ENCODE data around the gene OPCML.

The OPCML gene

DNA sequence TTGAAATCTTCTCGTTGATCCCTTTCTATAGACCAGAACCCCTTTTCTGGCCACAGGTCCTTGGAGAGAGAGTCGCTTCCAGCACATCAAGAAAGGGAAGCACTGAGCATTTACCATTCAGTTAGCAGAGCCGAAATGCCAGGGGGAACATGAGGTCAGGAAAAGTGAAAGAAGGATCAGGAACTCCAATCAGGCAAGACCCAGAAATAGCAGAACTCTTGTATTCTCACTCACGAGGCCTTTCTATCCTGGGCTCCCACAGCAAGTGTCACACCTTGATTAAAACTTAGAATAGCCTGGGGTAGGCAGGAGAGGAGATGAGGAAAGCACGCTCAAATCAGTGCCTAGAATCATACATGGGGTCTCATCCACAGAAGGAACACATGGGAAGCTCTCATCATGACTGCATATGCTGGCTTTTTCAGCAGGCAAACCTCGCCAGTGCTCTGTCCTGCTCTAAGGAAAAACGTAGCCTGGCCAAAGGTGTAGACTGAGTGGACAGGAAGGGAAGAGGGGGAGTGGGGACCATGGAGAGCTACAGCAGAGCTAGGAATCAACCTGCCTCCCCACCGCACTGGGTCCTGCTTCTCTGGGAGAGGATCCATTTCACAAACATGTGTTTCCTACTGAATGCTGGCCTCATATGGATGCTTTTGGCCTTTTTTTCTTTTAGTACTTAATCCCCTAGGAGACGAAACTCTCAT is 40.5 kb downstream of the OPCML start:
- TF ChIP-seq, protein P1, sequence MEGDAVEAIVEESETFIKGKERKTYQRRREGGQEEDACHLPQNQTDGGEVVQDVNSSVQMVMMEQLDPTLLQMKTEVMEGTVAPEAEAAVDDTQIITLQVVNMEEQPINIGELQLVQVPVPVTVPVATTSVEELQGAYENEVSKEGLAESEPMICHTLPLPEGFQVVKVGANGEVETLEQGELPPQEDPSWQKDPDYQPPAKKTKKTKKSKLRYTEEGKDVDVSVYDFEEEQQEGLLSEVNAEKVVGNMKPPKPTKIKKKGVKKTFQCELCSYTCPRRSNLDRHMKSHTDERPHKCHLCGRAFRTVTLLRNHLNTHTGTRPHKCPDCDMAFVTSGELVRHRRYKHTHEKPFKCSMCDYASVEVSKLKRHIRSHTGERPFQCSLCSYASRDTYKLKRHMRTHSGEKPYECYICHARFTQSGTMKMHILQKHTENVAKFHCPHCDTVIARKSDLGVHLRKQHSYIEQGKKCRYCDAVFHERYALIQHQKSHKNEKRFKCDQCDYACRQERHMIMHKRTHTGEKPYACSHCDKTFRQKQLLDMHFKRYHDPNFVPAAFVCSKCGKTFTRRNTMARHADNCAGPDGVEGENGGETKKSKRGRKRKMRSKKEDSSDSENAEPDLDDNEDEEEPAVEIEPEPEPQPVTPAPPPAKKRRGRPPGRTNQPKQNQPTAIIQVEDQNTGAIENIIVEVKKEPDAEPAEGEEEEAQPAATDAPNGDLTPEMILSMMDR (IDR thresholded peaks at IDR 0.05) = no peak

DNA sequence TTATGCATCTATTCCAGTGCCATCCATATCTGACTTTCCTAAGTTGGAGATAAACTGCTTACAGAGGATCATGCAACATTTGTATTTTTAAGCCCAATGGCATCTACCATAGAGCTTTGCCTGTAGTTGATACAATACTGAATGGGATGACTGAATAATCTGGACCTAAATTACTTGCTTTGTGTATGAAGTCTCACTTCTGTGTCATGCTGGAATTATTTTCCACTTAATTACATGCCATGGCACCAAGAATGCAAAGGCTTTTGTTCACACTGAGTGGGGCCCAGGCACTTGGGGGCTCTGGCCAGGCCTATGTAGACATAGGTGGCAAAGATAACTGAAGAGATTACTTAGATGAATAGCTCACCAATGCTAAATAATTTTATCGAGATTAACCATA is 51.6 kb downstream of the OPCML start:
- TF ChIP-seq, protein P1 (IDR thresholded peaks at IDR 0.05) = no peak

DNA sequence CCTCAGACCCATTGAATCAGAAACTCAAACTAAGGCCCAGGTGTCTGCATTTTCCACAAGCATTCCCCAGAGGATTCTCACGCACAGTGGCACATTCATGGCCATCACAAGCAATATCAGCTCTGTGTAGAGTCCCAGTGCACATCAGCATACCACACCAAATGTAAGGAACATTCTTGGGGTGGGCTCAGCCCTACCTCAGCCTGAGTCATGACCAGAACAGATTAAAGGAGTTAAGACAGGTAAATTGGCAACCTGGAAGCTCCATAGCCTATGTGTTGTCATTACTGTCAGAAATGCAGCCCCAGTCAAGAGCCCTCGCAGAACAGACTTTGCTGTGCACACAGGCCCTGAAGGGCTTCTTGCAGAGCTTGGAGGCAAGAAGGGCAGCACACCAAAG is 53.1 kb downstream of the OPCML start:
- TF ChIP-seq, protein P1 (IDR thresholded peaks at IDR 0.05) = no peak

DNA sequence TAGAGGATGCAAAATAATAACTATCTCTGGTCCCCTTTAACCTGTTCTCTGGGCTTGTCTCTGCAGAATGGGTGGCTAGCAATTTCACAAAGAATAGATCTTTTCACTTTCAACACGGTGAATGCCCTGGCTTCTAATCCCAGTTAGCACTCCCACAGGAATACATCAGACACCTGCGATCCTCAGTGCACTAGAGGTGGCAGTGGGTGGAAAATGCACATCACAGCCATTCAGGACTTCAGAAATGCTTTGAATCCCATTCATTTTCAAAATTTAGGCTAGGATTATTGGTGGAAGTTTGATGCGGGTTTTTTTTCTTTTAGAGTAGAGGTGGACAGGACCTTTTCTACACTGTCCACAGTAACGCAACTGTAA is 55.1 kb downstream of the OPCML start:
- TF ChIP-seq, protein P1 (IDR thresholded peaks at IDR 0.05) = no peak

DNA sequence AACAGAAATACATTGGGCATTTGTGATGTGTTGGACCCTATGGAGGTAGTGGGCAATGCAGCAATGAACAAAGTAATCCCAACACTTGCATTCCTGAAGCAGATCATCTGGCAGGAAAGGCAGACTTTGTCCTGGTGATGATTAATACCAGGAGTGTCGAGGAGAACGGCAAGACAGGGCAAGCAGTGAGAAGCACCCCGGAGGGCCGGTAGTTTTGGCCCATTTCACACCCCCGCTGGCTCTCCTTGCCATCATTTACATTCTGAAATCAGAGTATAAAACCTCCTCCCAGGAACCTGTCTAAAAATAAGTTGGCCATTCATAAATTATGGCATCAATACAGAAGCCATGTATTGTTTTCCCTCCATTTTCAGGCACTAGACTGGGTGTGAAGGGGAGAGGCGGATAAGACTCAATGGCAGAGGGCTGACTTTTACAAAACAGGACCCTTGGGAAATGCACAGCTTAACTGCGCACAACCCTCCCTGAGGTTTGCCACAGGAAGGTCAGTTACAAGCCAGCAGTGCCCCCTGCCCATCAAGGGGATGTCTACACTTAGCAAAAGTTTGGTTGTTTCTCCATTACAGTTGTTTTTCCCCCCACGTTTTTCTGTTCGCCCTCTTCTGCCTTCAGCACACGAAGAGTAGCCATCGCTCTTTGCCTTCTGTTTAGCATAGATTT is 55.6 kb downstream of the OPCML start:
- TF ChIP-seq, protein P1 (IDR thresholded peaks at IDR 0.05) = no peak

DNA sequence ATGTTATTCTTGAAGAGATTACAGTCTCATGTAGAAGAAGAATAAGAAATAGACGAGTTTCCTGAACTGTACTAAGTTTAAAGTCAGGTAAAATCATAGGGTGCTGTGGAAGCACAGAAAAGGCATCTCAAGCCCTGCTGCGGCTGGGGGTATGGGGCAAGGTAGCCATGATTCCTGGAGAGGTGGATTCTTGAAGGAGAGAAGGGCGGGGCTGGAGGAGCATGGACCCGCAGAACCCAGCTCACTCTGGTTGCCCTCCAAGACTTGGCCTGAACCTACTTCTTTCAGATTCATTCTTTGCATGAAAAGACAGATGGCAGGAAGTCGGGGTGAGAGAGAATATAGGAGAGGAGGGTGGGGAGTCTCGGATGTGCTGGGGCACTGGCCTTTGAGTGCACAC is 57.8 kb downstream of the OPCML start:
- TF ChIP-seq, protein P1 (IDR thresholded peaks at IDR 0.05) = no peak

DNA sequence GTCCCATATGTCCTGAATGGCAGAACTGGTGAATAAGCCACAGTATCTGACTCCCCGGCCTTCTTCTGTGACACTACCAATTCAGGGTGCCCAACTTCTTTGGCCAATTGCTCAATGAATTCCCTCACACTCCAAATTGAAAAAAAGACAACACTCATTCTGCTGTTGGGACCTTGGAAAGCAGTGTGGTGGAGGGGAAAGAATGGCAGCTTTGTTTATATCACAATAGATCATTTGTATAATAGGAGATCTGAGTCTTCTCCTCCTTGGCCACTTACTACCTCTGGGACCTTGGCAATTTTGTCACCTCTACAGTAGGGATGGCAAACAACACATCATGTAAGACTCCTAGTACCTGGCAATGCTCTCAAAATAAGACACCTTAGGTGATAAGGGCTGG is 64.6 kb downstream of the OPCML start:
- TF ChIP-seq, protein P1 (IDR thresholded peaks at IDR 0.05) = no peak
